ENCODE data around the gene TLE1.

GRCh38 chr9:81629440-81629839 is 59.9 kb downstream of the TLE1 start:
- TF ChIP-seq POLR2A (IDR thresholded peaks at IDR 0.05; ENCODE audit: low read depth) (no peak), CTCF (IDR thresholded peaks at IDR 0.05) (no peak), POLR2AphosphoS5 (IDR thresholded peaks at IDR 0.05) (no peak), EP300 (IDR thresholded peaks at IDR 0.05) (no peak)
